Esophagus muscularis mucosa (tissue), 4 donors: ENCODE data around the gene TTC31. TPM values are rescaled to one million over a fixed set of nuclear protein-coding genes. Genes with fewer than 3 reads are reported as not detected.

ENCODE experiments used
- DNase-seq: peaks from one replicate; pipeline ENCODE4 v3.0.0-alpha.2; 2017; ENCODE audit errors: extremely low spot score
- H3K27ac ChIP-seq, 4 donors: fragments of 200-600 bp; sonication (generic); replicated peaks in 1 of 4; 1 replicate in 3 of 4; 2 replicates in 1 of 4; pipeline ENCODE4 v1.5.1; 2016 to 2019; ENCODE audit warnings: mild to moderate bottlenecking in 1 of 4
- H3K27me3 ChIP-seq, 4 donors: fragments of 200-600 bp; sonication (generic); one replicate each; pipeline versions ENCODE4 v1.5.1 to v1.6.0; 2016 to 2019
- H3K36me3 ChIP-seq, 4 donors: fragments of 200-600 bp; sonication (generic); one replicate each; pipeline ENCODE4 v1.5.1; 2016 to 2019
- H3K4me1 ChIP-seq, 4 donors: fragments of 200-600 bp; sonication (generic); one replicate each; pipeline ENCODE4 v1.5.1; 2016 to 2019
- H3K4me3 ChIP-seq, 4 donors: fragments of 200-600 bp; sonication (generic); 1 replicate in 2 of 4; 2 replicates in 2 of 4; pipeline ENCODE4 v1.5.1; 2016 to 2019; ENCODE audit warnings: mild to moderate bottlenecking in 4 of 4, moderate library complexity in 1 of 4
- H3K9me3 ChIP-seq, 4 donors: fragments of 200-600 bp; sonication (generic); 1 replicate in 3 of 4; 2 replicates in 1 of 4; pipeline ENCODE4 v1.5.1; 2016 to 2019
- CTCF ChIP-seq, 3 experiments: fragments of 200-600 bp in 2 of 3; fragments of 450-650 bp in 1 of 3; sonication (generic) in 2 of 3; IDR thresholded peaks; one replicate each; pipeline ENCODE4 v1.5.1; 2017 to 2019; ENCODE audit warnings: antibody characterized with exemption in 3 of 3, mild to moderate bottlenecking in 2 of 3, moderate library complexity in 1 of 3
- EP300 ChIP-seq: sonication (generic); formaldehyde crosslinking; IDR thresholded peaks from one replicate; pipeline ENCODE4 v1.6.1; 2017; ENCODE audit warnings: antibody characterized with exemption
- POLR2A ChIP-seq: fragments of 450-650 bp; IDR thresholded peaks from one replicate; pipeline ENCODE4 v1.6.1; 2017; ENCODE audit warnings: antibody characterized with exemption, moderate library complexity, mild to moderate bottlenecking, low read depth
- POLR2AphosphoS5 ChIP-seq, 2 donors: sonication (generic); formaldehyde crosslinking; IDR thresholded peaks; one replicate each; pipeline ENCODE4 v1.6.1; 2017; ENCODE audit warnings: antibody characterized with exemption in 2 of 2
- WGBS: methylation state at CpG from one replicate; pipeline ENCODE4 v1.1.5; 2018; 5-methylcytosine and 5-hydroxymethylcytosine counted together
- intact Hi-C: fragments of 100-400 bp; cut with DNase I; formaldehyde crosslinking; loops from one replicate; pipeline ENCODE4 v1.15.1; 2023
- total RNA-seq, 4 donors: library from RNA; depleted of rRNA; stranded (reverse); fragments of >200 nt; gene quantifications; one replicate each; pipeline versions ENCODE4 v1.1.0 to v1.2.1, GENCODE V29; 2016

The TTC31 gene
- total RNA-seq, 4 donors from 2014 or later: 17.4 to 23.0 (median 20.6) TPM

GRCh38 chr2:74488643-74489481 lies 6.0 kb downstream of the TTC31 start:
- no peak for DNase-seq
- 95% methylated on average over 9 of the region's 9 CpGs for WGBS
- Histone ChIP-seq H3K27ac (no peak overlapping the region), H3K4me1 (peaks cover 5 to 8% (median 6%) of the 10 kb centered on the region in 4 donors), H3K27me3 (no peaks in the 10 kb centered on the region), H3K36me3 (peaks cover 36 to 96% (median 79%) of the 10 kb centered on the region in 4 donors), H3K9me3 (no peaks in the 10 kb centered on the region), H3K4me3 (no peak overlapping the region)
- TF ChIP-seq EP300 (no peak), CTCF (IDR thresholded peaks at IDR 0.05) (no peak), POLR2AphosphoS5 (IDR thresholded peaks at IDR 0.05) (no peak), POLR2A (no peak)
- intact Hi-C loops: loop anchor here (5.0 kb wide), 1 partner anchor 38 kb away; the partner anchor contains the start of genes AUP1, DQX1 and HTRA2

GRCh38 chr2:74489906-74490305 lies 7.0 kb downstream of the TTC31 start:
- no peak for DNase-seq
- H3K4me1 ChIP-seq: no peaks in the 10 kb centered on the region
- H3K4me3 ChIP-seq: no peak overlapping the region
- H3K36me3 ChIP-seq: peaks cover 36 to 97% (median 84%) of the 10 kb centered on the region in 4 donors
- TF ChIP-seq EP300 (no peak), POLR2AphosphoS5 (IDR thresholded peaks at IDR 0.05) (no peak)
- 97% methylated on average over 9 of the region's 9 CpGs for WGBS
- H3K9me3 ChIP-seq: no peaks in the 10 kb centered on the region
- no peak overlapping the region for H3K27ac ChIP-seq
- intact Hi-C loops: loop anchor here (5.0 kb wide), 1 partner anchor 37 kb away; the partner anchor contains the start of genes AUP1, DQX1 and HTRA2
- H3K27me3 ChIP-seq: no peaks in the 10 kb centered on the region

GRCh38 chr2:74491648-74492544 lies 9.0 kb downstream of the TTC31 start:
- peaks cover 0 to 2% (median 0%) of the 10 kb centered on the region in 4 donors for H3K27me3 ChIP-seq
- DNase-seq: no peak
- no peaks in the 10 kb centered on the region for H3K9me3 ChIP-seq
- TF ChIP-seq POLR2A: no peak
- no peak for TF ChIP-seq CTCF (IDR thresholded peaks at IDR 0.05)
- no peak for TF ChIP-seq POLR2AphosphoS5 (IDR thresholded peaks at IDR 0.05)
- TF ChIP-seq EP300: no peak
- WGBS: 91% methylated on average over 12 of the region's 12 CpGs
- intact Hi-C loops: no loop called here
- no peak overlapping the region for H3K4me3 ChIP-seq
- H3K4me1 ChIP-seq: no peaks in the 10 kb centered on the region
- H3K27ac ChIP-seq: no peak overlapping the region
- peaks cover 36 to 78% (median 67%) of the 10 kb centered on the region in 4 donors for H3K36me3 ChIP-seq

- no peaks in the 10 kb centered on the region for H3K9me3 ChIP-seq
- 93% methylated on average over 3 of the region's 3 CpGs for WGBS
- intact Hi-C loops: no loop called here
- no peak for DNase-seq
- H3K36me3 ChIP-seq: peaks cover 36 to 61% (median 53%) of the 10 kb centered on the region in 4 donors
- TF ChIP-seq EP300 (no peak), POLR2A (no peak), POLR2AphosphoS5 (IDR thresholded peaks at IDR 0.05) (no peak), CTCF (IDR thresholded peaks at IDR 0.05) (no peak)
- H3K4me3 ChIP-seq: no peak overlapping the region
- peaks cover 12 to 14% (median 13%) of the 10 kb centered on the region in 4 donors for H3K4me1 ChIP-seq
- H3K27ac ChIP-seq: no peak overlapping the region
- H3K27me3 ChIP-seq: peaks cover 0 to 19% (median 13%) of the 10 kb centered on the region in 4 donors
Observed at GRCh38 chr2:74493546-74493945, 10.7 kb downstream of the TTC31 start.

- peaks cover 31 to 42% (median 42%) of the 10 kb centered on the region in 4 donors for H3K36me3 ChIP-seq
- H3K27ac ChIP-seq: no peak overlapping the region
- no peak for TF ChIP-seq POLR2A
- TF ChIP-seq POLR2AphosphoS5 (IDR thresholded peaks at IDR 0.05): no peak
- no peak for TF ChIP-seq CTCF (IDR thresholded peaks at IDR 0.05)
- TF ChIP-seq EP300: no peak
- no peak for DNase-seq
- peaks cover 25 to 29% (median 27%) of the 10 kb centered on the region in 4 donors for H3K4me1 ChIP-seq
- H3K4me3 ChIP-seq: no peak overlapping the region
- H3K27me3 ChIP-seq: peaks cover 0 to 38% (median 32%) of the 10 kb centered on the region in 4 donors
- no peaks in the 10 kb centered on the region for H3K9me3 ChIP-seq
- intact Hi-C loops: no loop called here
- WGBS: 86% methylated on average over 1 of the region's 1 CpG
Observed at GRCh38 chr2:74495440-74495839, 12.6 kb downstream of the TTC31 start.
